Osteocyte (in vitro differentiated cells): ENCODE results near the gene PRDM16. TPM values are rescaled to one million over a fixed set of nuclear protein-coding genes. Genes with fewer than 3 reads are reported as not detected.

Experiments used
- DNase-seq: peaks from one replicate; pipeline ENCODE4 v3.0.0; 2021; ENCODE audit warnings: mixed read lengths; ENCODE audit not compliant: unreplicated experiment; ENCODE audit errors: extremely low spot score
- H3K27ac Mint-ChIP-seq: one replicate; pipeline ENCODE4 v1.8.0; 2021; ENCODE audit warnings: mild to moderate bottlenecking, mixed read lengths; ENCODE audit not compliant: unreplicated experiment
- H3K27me3 Mint-ChIP-seq: one replicate; pipeline ENCODE4 v1.8.0; 2021; ENCODE audit warnings: mixed read lengths; ENCODE audit not compliant: unreplicated experiment
- H3K36me3 Mint-ChIP-seq: one replicate; pipeline ENCODE4 v1.8.0; 2021; ENCODE audit warnings: mixed read lengths; ENCODE audit not compliant: unreplicated experiment
- H3K4me1 Mint-ChIP-seq: one replicate; pipeline ENCODE4 v1.8.0; 2021; ENCODE audit warnings: mixed read lengths; ENCODE audit not compliant: unreplicated experiment
- H3K4me3 Mint-ChIP-seq: one replicate; pipeline ENCODE4 v1.8.0; 2021; ENCODE audit warnings: mild to moderate bottlenecking, moderate library complexity, mixed read lengths; ENCODE audit not compliant: unreplicated experiment
- H3K9me3 Mint-ChIP-seq: one replicate; pipeline ENCODE4 v1.8.0; 2021; ENCODE audit warnings: mixed read lengths; ENCODE audit not compliant: unreplicated experiment
- CTCF ChIP-seq: fragments of 200-600 bp; sonication (generic); IDR thresholded peaks from 2 replicates; pipeline ENCODE4 v1.5.0; 2021; ENCODE audit warnings: antibody characterized with exemption, mild to moderate bottlenecking, moderate library complexity
- total RNA-seq: library from RNA; stranded (reverse); gene quantifications from 2 replicates; pipeline ENCODE4 v1.2.1, GENCODE V29; 2021

The PRDM16 gene
- total RNA-seq, 1 donor from 2014 or later, result 7.1 TPM

GRCh38 chr1:3479511-3480368 is 410.7 kb downstream of the PRDM16 start:
- no peaks in the 10 kb centered on the region for H3K27me3 Mint-ChIP-seq
- no peak overlapping the region for H3K27ac Mint-ChIP-seq
- no peak for TF ChIP-seq CTCF

GRCh38 chr1:3480369-3480719 is 411.3 kb downstream of the PRDM16 start:
- Mint-ChIP-seq H3K27ac (no peak overlapping the region), H3K4me3 (no peak overlapping the region), H3K9me3 (no peaks in the 10 kb centered on the region), H3K27me3 (no peaks in the 10 kb centered on the region), H3K4me1 (peaks cover 5% of the 10 kb centered on the region), H3K36me3 (no peaks in the 10 kb centered on the region)
- TF ChIP-seq CTCF, result no peak
- DNase-seq, result no peak

More at GRCh38 chr1:3479511-3480368, 410.7 kb downstream of the PRDM16 start:
- Mint-ChIP-seq H3K4me3 (no peak overlapping the region), H3K9me3 (no peaks in the 10 kb centered on the region), H3K4me1 (peaks cover 5% of the 10 kb centered on the region), H3K36me3 (no peaks in the 10 kb centered on the region)
- no peak for DNase-seq

- no peak overlapping the region for H3K27ac Mint-ChIP-seq
- H3K27me3 Mint-ChIP-seq, result no peaks in the 10 kb centered on the region
- no peak overlapping the region for H3K4me3 Mint-ChIP-seq
- TF ChIP-seq CTCF, result no peak
- no peaks in the 10 kb centered on the region for H3K36me3 Mint-ChIP-seq
- H3K9me3 Mint-ChIP-seq, result no peaks in the 10 kb centered on the region
- H3K4me1 Mint-ChIP-seq, result peaks cover 5% of the 10 kb centered on the region
- DNase-seq, result no peak
Observed at GRCh38 chr1:3481046-3481445, 412.0 kb downstream of the PRDM16 start.

GRCh38 chr1:3481836-3482375 is 412.9 kb downstream of the PRDM16 start:
- H3K27ac Mint-ChIP-seq, result no peak overlapping the region
- H3K9me3 Mint-ChIP-seq, result no peaks in the 10 kb centered on the region
- H3K4me1 Mint-ChIP-seq, result peaks cover 5% of the 10 kb centered on the region
- no peak for DNase-seq
- H3K27me3 Mint-ChIP-seq, result no peaks in the 10 kb centered on the region
- no peaks in the 10 kb centered on the region for H3K36me3 Mint-ChIP-seq
- H3K4me3 Mint-ChIP-seq, result no peak overlapping the region
- TF ChIP-seq CTCF, result no peak

GRCh38 chr1:3482378-3482849 is 413.4 kb downstream of the PRDM16 start:
- no peak for DNase-seq
- Mint-ChIP-seq H3K36me3 (no peaks in the 10 kb centered on the region), H3K4me3 (no peak overlapping the region), H3K27me3 (no peaks in the 10 kb centered on the region), H3K9me3 (no peaks in the 10 kb centered on the region), H3K27ac (no peak overlapping the region), H3K4me1 (peaks cover 5% of the 10 kb centered on the region)
- TF ChIP-seq CTCF, result no peak
